HEK293 (cell line): Measurements from ENCODE around the gene PDE4D.
A peak's percentile ranks its signal among the peaks of the same experiment; 100 is the strongest.

Experiments used
- CTCF ChIA-PET: fragments of 350-600 bp; formaldehyde crosslinking; extraction: SDS; loops from one replicate; lab custom pipeline; 2021; ENCODE audit warnings: antibody characterized with exemption; lab: Yijun Ruan, JAX
- POLR2A ChIA-PET: fragments of 300-600 bp; formaldehyde crosslinking; extraction: SDS; loops from one replicate; lab custom pipeline; 2020; ENCODE audit warnings: antibody characterized with exemption, inconsistent platforms; lab: Yijun Ruan, JAX
- H3K27ac ChIP-seq: fragments of 200-500 bp; sonication (Bioruptor generic); 2 replicates; pipeline ENCODE4 v1.5.1; 2014; ENCODE audit warnings: low read depth, low read length, control low read depth, inconsistent platforms; ENCODE audit errors: extremely low read depth
- H3K36me3 ChIP-seq, 2 experiments: fragments of 200-500 bp in 1 of 2; sonication (Bioruptor generic) in 1 of 2; 1 replicate in 1 of 2; 2 replicates in 1 of 2; pipeline ENCODE4 v1.5.1; 2014 to 2017; ENCODE audit warnings: inconsistent platforms in 2 of 2, low read length in 2 of 2; ENCODE audit not compliant: control insufficient read depth in 2 of 2, insufficient read depth in 1 of 2
- H3K4me1 ChIP-seq: fragments of 200-500 bp; sonication (Bioruptor generic); 2 replicates; pipeline ENCODE4 v1.5.1; 2014; ENCODE audit warnings: mild to moderate bottlenecking, low read length, inconsistent platforms; ENCODE audit not compliant: control insufficient read depth, insufficient read depth
- H3K4me3 ChIP-seq: 2 replicates; pipeline ENCODE4 v1.5.1; 2011; ENCODE audit warnings: low read depth, mild to moderate bottlenecking, control low read depth, low read length, moderate library complexity
- H3K9me3 ChIP-seq: fragments of 200-500 bp; sonication (Bioruptor generic); 2 replicates; pipeline ENCODE4 v1.5.1; 2014; ENCODE audit warnings: low read depth, low read length, inconsistent platforms; ENCODE audit not compliant: control insufficient read depth, insufficient read depth
- GLIS2 ChIP-seq: fragments of 450-650 bp; formaldehyde crosslinking; IDR thresholded peaks from 2 replicates; pipeline ENCODE4 v1.5.1; 2016; ENCODE audit warnings: missing biosample characterization, missing genetic modification characterization
- HIC1 ChIP-seq: fragments of 450-650 bp; formaldehyde crosslinking; IDR thresholded peaks from 2 replicates; pipeline ENCODE4 v1.5.1; 2016; ENCODE audit warnings: missing biosample characterization, missing genetic modification characterization
- PRDM6 ChIP-seq: fragments of 450-650 bp; formaldehyde crosslinking; IDR thresholded peaks from 2 replicates; pipeline ENCODE4 v1.5.1; 2017; ENCODE audit warnings: missing biosample characterization, missing genetic modification characterization
- SP2 ChIP-seq: fragments of 450-650 bp; formaldehyde crosslinking; IDR thresholded peaks from 2 replicates; pipeline ENCODE4 v1.5.1; 2016; ENCODE audit warnings: missing biosample characterization, missing genetic modification characterization
- WT1 ChIP-seq: fragments of 450-650 bp; formaldehyde crosslinking; IDR thresholded peaks from 2 replicates; pipeline ENCODE4 v1.5.1; 2016; ENCODE audit warnings: missing biosample characterization, missing genetic modification characterization
- ZBTB17 ChIP-seq: fragments of 450-650 bp; formaldehyde crosslinking; IDR thresholded peaks from 2 replicates; pipeline ENCODE4 v1.5.1; 2016; ENCODE audit warnings: missing biosample characterization, missing genetic modification characterization
- ZFP37 ChIP-seq: fragments of 450-650 bp; formaldehyde crosslinking; IDR thresholded peaks from 2 replicates; pipeline ENCODE4 v1.5.1; 2016; ENCODE audit warnings: missing biosample characterization, missing genetic modification characterization
- ZFP69B ChIP-seq: fragments of 450-650 bp; formaldehyde crosslinking; IDR thresholded peaks from 2 replicates; pipeline ENCODE4 v1.5.1; 2016; ENCODE audit warnings: missing biosample characterization, missing genetic modification characterization
- ZNF148 ChIP-seq: fragments of 450-650 bp; formaldehyde crosslinking; IDR thresholded peaks from 2 replicates; pipeline ENCODE4 v1.5.0; 2017; ENCODE audit warnings: missing biosample characterization, missing genetic modification characterization, borderline replicate concordance
- ZNF157 ChIP-seq: fragments of 450-650 bp; formaldehyde crosslinking; IDR thresholded peaks from 2 replicates; pipeline ENCODE4 v1.5.1; 2016; ENCODE audit warnings: missing biosample characterization, missing genetic modification characterization
- ZNF19 ChIP-seq: fragments of 450-650 bp; formaldehyde crosslinking; IDR thresholded peaks from 2 replicates; pipeline ENCODE4; 2016; ENCODE audit warnings: missing biosample characterization, missing genetic modification characterization, low read depth
- ZNF239 ChIP-seq: fragments of 450-650 bp; formaldehyde crosslinking; IDR thresholded peaks from 2 replicates; pipeline ENCODE4 v1.5.1; 2016; ENCODE audit warnings: missing biosample characterization, missing genetic modification characterization
- ZNF311 ChIP-seq: fragments of 450-650 bp; formaldehyde crosslinking; IDR thresholded peaks from 2 replicates; pipeline ENCODE4 v1.5.1; 2017; ENCODE audit warnings: missing biosample characterization, missing genetic modification characterization, borderline replicate concordance
- ZNF561 ChIP-seq: fragments of 450-650 bp; IDR thresholded peaks from 2 replicates; pipeline ENCODE4 v1.5.1; 2018; ENCODE audit warnings: missing biosample characterization, missing genetic modification characterization, borderline replicate concordance
- ZNF660 ChIP-seq: fragments of 450-650 bp; IDR thresholded peaks from 2 replicates; pipeline ENCODE4 v1.5.1; 2018; ENCODE audit warnings: missing biosample characterization, mild to moderate bottlenecking, missing genetic modification characterization

The PDE4D gene

GRCh38 chr5:59558501-59558900 lies 335.0 kb downstream of the PDE4D start:
- Histone ChIP-seq H3K4me3 (no peak overlapping the region), H3K9me3 (no peaks in the 10 kb centered on the region), H3K27ac (no peak overlapping the region), H3K4me1 (peaks cover 13% of the 10 kb centered on the region), H3K36me3 (no peaks in the 10 kb centered on the region)
- TF ChIP-seq ZFP37 (tag by site-specific recombination) = no peak
- TF ChIP-seq WT1 (tag by site-specific recombination) = no peak
- no peak for TF ChIP-seq ZNF157
- no peak for TF ChIP-seq ZNF239 (tag by site-specific recombination)
- 0 out of 2 replicates have a peak, but pooled peaks have one; percentile 6 for TF ChIP-seq PRDM6 (tag by site-specific recombination)
- CTCF ChIA-PET = interaction anchor here (1.3 kb wide), 1 partner anchor 115 kb away, joined by 5 read pairs; no protein-coding TSS in a partner anchor
- POLR2A ChIA-PET = no interaction called here

- ChIA-PET POLR2A (no interaction called here), CTCF (interaction anchor here (0.5 to 1.0 kb wide), 2 partner anchors 27 to 177 kb away, joined by 3 to 4 read pairs; no protein-coding TSS in a partner anchor)
- H3K4me1 ChIP-seq = peaks cover 6% of the 10 kb centered on the region
- TF ChIP-seq ZNF311 (no peak), ZNF660 (tag by site-specific recombination) (no peak), GLIS2 (tag by site-specific recombination) (no peak), ZNF561 (tag by site-specific recombination) (no peak), SP2 (no peak), ZNF148 (no peak), ZNF19 (tag by site-specific recombination) (no peak), HIC1 (no peak)
- no peak overlapping the region for H3K27ac ChIP-seq
- no peaks in the 10 kb centered on the region for H3K9me3 ChIP-seq
- no peak overlapping the region for H3K4me3 ChIP-seq
- H3K36me3 ChIP-seq = no peaks in the 10 kb centered on the region
Measured at GRCh38 chr5:59557572-59557971, 336.0 kb downstream of the PDE4D start.

GRCh38 chr5:59555596-59555995 lies 337.9 kb downstream of the PDE4D start:
- no peaks in the 10 kb centered on the region for H3K9me3 ChIP-seq
- TF ChIP-seq ZBTB17 (no peak), ZFP69B (no peak)
- 0 out of 2 replicates have a peak, but pooled peaks cover 3% of the 10 kb centered on the region for H3K4me1 ChIP-seq
- no peaks in the 10 kb centered on the region for H3K36me3 ChIP-seq
- H3K27ac ChIP-seq = no peak overlapping the region
- H3K4me3 ChIP-seq = no peak overlapping the region
- ChIA-PET CTCF (no interaction called here), POLR2A (no interaction called here)
